ENCODE data around the gene PF4V1.

DNA sequence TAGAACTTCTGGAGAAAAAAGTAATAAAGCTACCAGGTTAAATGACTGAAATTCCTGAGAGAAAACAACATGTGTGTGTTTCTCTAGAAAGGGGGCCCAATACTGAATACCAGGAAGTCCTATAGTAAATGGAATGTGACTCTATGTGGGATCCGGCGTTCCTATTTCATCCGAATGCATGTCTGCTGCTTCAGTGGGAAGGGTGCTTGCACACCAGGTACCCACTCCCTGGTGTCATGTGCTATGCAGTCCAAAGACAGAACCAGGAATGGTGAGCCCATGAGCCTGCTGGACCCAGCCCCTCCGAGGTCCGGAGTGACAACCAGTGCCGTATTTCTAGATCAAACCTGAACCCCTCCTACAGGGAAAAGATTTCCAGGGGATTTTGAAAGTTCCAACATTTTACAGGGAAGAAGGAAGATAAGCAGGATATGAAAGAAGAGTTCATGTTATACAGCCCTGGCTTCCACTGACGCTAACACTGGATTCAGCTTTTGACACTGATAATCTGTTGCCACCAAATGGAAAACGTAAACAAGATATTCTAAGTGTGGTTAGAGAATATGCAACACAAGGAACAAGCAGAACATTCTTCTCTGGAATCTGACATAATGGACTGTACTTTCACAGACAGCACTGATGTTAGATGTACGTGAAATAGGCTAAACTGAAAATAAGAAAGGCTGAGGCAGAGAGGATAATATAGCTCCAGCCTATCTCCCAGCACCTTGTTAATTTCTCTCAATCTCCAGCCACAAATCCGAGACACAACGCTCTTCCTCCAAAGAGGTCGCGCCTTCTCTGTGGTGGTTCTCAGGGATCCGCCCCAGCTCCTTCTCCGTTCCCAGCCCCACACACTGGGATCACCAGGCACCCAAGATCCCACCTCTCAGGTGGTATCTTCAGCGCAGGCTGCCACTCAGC is 15.4 kb downstream of the PF4V1 start:
- TF ChIP-seq, protein P1, sequence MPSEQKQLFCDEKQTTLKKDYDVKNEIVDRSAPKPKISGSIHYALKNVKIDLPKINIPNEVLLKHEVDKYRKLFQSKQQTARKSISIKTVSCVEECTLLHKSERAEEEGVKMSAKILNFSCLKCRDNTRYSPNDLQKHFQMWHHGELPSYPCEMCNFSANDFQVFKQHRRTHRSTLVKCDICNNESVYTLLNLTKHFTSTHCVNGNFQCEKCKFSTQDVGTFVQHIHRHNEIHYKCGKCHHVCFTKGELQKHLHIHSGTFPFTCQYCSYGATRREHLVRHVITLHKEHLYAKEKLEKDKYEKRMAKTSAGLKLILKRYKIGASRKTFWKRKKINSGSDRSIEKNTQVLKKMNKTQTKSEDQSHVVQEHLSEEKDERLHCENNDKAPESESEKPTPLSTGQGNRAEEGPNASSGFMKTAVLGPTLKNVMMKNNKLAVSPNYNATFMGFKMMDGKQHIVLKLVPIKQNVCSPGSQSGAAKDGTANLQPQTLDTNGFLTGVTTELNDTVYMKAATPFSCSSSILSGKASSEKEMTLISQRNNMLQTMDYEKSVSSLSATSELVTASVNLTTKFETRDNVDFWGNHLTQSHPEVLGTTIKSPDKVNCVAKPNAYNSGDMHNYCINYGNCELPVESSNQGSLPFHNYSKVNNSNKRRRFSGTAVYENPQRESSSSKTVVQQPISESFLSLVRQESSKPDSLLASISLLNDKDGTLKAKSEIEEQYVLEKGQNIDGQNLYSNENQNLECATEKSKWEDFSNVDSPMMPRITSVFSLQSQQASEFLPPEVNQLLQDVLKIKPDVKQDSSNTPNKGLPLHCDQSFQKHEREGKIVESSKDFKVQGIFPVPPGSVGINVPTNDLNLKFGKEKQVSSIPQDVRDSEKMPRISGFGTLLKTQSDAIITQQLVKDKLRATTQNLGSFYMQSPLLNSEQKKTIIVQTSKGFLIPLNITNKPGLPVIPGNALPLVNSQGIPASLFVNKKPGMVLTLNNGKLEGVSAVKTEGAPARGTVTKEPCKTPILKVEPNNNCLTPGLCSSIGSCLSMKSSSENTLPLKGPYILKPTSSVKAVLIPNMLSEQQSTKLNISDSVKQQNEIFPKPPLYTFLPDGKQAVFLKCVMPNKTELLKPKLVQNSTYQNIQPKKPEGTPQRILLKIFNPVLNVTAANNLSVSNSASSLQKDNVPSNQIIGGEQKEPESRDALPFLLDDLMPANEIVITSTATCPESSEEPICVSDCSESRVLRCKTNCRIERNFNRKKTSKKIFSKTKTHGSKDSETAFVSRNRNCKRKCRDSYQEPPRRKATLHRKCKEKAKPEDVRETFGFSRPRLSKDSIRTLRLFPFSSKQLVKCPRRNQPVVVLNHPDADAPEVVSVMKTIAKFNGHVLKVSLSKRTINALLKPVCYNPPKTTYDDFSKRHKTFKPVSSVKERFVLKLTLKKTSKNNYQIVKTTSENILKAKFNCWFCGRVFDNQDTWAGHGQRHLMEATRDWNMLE (tag by site-specific recombination; conservative IDR thresholded peaks at IDR 0.05; ENCODE audit: low read depth): no peak
- TF ChIP-seq, protein P2, sequence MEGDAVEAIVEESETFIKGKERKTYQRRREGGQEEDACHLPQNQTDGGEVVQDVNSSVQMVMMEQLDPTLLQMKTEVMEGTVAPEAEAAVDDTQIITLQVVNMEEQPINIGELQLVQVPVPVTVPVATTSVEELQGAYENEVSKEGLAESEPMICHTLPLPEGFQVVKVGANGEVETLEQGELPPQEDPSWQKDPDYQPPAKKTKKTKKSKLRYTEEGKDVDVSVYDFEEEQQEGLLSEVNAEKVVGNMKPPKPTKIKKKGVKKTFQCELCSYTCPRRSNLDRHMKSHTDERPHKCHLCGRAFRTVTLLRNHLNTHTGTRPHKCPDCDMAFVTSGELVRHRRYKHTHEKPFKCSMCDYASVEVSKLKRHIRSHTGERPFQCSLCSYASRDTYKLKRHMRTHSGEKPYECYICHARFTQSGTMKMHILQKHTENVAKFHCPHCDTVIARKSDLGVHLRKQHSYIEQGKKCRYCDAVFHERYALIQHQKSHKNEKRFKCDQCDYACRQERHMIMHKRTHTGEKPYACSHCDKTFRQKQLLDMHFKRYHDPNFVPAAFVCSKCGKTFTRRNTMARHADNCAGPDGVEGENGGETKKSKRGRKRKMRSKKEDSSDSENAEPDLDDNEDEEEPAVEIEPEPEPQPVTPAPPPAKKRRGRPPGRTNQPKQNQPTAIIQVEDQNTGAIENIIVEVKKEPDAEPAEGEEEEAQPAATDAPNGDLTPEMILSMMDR (tag by site-specific recombination; IDR thresholded peaks at IDR 0.05): no peak
- TF ChIP-seq, protein P3, sequence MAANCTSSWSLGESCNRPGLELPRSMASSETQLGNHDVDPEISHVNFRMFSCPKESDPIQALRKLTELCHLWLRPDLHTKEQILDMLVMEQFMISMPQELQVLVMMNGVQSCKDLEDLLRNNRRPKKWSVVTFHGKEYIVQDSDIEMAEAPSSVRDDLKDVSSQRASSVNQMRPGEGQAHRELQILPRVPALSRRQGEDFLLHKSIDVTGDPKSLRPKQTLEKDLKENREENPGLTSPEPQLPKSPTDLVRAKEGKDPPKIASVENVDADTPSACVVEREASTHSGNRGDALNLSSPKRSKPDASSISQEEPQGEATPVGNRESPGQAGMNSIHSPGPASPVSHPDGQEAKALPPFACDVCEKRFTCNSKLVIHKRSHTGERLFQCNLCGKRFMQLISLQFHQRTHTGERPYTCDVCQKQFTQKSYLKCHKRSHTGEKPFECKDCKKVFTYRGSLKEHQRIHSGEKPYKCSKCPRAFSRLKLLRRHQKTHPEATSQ (tag by site-specific recombination; IDR thresholded peaks at IDR 0.05): no peak
- TF ChIP-seq, protein P4, sequence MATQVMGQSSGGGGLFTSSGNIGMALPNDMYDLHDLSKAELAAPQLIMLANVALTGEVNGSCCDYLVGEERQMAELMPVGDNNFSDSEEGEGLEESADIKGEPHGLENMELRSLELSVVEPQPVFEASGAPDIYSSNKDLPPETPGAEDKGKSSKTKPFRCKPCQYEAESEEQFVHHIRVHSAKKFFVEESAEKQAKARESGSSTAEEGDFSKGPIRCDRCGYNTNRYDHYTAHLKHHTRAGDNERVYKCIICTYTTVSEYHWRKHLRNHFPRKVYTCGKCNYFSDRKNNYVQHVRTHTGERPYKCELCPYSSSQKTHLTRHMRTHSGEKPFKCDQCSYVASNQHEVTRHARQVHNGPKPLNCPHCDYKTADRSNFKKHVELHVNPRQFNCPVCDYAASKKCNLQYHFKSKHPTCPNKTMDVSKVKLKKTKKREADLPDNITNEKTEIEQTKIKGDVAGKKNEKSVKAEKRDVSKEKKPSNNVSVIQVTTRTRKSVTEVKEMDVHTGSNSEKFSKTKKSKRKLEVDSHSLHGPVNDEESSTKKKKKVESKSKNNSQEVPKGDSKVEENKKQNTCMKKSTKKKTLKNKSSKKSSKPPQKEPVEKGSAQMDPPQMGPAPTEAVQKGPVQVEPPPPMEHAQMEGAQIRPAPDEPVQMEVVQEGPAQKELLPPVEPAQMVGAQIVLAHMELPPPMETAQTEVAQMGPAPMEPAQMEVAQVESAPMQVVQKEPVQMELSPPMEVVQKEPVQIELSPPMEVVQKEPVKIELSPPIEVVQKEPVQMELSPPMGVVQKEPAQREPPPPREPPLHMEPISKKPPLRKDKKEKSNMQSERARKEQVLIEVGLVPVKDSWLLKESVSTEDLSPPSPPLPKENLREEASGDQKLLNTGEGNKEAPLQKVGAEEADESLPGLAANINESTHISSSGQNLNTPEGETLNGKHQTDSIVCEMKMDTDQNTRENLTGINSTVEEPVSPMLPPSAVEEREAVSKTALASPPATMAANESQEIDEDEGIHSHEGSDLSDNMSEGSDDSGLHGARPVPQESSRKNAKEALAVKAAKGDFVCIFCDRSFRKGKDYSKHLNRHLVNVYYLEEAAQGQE (tag by site-specific recombination; IDR thresholded peaks at IDR 0.05): no peak
- TF ChIP-seq, protein P5, sequence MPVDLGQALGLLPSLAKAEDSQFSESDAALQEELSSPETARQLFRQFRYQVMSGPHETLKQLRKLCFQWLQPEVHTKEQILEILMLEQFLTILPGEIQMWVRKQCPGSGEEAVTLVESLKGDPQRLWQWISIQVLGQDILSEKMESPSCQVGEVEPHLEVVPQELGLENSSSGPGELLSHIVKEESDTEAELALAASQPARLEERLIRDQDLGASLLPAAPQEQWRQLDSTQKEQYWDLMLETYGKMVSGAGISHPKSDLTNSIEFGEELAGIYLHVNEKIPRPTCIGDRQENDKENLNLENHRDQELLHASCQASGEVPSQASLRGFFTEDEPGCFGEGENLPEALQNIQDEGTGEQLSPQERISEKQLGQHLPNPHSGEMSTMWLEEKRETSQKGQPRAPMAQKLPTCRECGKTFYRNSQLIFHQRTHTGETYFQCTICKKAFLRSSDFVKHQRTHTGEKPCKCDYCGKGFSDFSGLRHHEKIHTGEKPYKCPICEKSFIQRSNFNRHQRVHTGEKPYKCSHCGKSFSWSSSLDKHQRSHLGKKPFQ (tag by site-specific recombination; IDR thresholded peaks at IDR 0.05): no peak
- TF ChIP-seq ZNF670 (tag by site-specific recombination; IDR thresholded peaks at IDR 0.05; ENCODE audit: low read depth): no peak
- no peak for TF ChIP-seq ZNF138 (tag by site-specific recombination; IDR thresholded peaks at IDR 0.05; ENCODE audit: borderline replicate concordance)
- TF ChIP-seq, protein P6, sequence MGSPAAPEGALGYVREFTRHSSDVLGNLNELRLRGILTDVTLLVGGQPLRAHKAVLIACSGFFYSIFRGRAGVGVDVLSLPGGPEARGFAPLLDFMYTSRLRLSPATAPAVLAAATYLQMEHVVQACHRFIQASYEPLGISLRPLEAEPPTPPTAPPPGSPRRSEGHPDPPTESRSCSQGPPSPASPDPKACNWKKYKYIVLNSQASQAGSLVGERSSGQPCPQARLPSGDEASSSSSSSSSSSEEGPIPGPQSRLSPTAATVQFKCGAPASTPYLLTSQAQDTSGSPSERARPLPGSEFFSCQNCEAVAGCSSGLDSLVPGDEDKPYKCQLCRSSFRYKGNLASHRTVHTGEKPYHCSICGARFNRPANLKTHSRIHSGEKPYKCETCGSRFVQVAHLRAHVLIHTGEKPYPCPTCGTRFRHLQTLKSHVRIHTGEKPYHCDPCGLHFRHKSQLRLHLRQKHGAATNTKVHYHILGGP (tag by site-specific recombination; IDR thresholded peaks at IDR 0.05): no peak
- TF ChIP-seq, protein P7, sequence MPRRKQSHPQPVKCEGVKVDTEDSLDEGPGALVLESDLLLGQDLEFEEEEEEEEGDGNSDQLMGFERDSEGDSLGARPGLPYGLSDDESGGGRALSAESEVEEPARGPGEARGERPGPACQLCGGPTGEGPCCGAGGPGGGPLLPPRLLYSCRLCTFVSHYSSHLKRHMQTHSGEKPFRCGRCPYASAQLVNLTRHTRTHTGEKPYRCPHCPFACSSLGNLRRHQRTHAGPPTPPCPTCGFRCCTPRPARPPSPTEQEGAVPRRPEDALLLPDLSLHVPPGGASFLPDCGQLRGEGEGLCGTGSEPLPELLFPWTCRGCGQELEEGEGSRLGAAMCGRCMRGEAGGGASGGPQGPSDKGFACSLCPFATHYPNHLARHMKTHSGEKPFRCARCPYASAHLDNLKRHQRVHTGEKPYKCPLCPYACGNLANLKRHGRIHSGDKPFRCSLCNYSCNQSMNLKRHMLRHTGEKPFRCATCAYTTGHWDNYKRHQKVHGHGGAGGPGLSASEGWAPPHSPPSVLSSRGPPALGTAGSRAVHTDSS (tag by site-specific recombination; IDR thresholded peaks at IDR 0.05): no peak
